NCI-H2107 (cell line): Measurements from ENCODE around the gene HIPK4.
"Not testable (repeated sequence)": the region's sequence is repeated elsewhere in the genome, so short reads cannot be mapped to it uniquely, and the experiment has no call there.

ENCODE experiments used
- DNase-seq: peaks from one replicate; lab custom pipeline; 2025; lab: John Stamatoyannopoulos, UW

The HIPK4 gene, protein sequence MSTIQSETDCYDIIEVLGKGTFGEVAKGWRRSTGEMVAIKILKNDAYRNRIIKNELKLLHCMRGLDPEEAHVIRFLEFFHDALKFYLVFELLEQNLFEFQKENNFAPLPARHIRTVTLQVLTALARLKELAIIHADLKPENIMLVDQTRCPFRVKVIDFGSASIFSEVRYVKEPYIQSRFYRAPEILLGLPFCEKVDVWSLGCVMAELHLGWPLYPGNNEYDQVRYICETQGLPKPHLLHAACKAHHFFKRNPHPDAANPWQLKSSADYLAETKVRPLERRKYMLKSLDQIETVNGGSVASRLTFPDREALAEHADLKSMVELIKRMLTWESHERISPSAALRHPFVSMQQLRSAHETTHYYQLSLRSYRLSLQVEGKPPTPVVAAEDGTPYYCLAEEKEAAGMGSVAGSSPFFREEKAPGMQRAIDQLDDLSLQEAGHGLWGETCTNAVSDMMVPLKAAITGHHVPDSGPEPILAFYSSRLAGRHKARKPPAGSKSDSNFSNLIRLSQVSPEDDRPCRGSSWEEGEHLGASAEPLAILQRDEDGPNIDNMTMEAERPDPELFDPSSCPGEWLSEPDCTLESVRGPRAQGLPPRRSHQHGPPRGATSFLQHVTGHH

DNA sequence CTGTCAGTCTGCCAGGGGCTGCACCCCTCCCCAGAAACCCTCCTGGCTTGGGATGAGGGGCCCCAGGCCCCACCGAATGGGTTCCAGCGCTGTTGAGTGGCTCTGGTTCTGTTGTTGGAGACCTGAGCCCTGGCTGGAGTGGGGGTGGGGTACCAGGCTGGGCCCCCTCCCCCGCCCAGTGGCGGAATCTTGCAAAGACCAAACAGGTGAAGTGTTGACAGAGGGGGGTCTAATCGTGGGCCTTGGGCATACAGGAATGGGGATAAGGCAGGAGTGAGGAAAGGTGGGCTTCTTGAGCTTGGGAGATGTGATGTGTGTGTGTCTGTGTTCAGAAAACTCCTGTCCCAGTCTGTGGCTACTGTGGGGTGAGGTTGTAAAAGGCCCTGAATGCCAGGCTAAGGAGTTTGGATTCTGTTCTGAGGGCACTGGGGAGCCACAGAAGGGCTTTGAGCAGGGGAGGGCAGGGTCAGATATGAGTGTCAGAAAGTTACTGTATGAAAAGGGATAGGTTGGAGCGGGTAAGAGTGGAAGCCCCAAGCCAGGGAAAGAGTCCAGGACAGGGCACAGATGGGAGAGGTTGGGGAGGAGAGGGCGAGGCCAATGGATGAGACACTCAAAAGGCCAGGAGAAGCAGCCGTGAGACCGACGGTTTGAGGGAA, at the start of gene HIPK4:
HIPK4 (minus strand) TSS at position 98 of the 659 bp plus-strand sequence. CDS start 279 bp downstream, outside the sequence.
- no peak for DNase-seq

DNA sequence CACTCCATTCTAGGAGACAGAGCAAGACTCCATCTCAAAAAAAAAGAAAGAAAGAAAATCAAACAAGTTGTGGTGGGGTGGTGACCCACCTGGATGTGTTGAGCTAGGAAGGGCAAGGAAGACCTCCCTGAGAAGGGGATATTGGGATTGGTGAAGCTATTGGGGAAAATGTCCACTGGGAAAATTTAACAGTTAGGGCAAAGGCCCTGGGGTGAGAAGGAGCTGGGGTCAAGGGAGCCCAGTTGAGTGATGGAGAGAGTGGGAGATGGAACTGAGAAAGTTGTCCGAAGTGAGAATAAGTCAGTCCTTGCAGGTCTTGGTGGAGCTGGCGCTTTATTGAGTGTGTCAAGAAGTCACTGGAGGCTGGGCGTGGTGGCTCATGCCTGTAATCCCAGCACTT, 48.3 kb upstream of the HIPK4 start:
- DNase-seq = no peak

DNA sequence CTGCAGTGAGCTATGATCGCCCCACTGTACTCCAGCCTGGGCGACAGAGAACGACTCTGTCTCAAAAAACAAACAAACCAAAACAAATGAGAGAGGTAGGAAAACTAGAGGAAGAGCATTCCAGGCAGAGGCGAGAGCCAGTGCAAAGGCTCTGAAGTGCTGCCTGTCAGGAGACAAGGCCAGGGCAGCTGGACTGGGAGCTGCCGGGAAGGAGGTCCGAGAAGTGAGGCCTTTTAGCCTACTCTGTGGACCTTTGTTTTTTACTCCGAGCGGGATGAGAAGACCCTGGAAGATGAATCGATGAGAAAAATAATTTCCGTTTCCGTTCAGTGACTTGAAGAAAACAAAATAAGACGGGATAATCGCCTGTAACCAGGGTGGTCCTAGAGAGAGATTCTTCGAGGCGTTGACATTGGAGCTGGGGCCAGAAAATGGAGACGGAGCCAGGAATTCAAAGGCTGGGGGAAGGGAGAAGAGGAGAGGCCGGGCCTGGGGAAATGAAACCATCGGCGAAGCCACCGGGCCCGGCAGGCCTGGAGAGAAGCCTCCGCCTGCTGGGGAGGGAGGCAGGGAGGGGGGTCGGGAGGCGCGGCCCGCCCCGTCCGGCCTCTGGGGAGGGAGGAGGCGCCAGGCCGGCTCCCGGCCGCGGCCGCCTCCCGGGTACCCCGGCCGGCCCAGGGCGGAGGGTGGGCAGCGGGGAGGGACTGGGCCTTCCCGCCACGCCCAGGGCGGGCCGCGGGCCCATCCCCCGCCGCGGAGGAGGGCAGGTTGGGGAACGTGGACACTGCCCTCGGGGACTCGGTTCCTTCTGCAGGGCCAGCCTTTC, 43.6 kb upstream of the HIPK4 start:
- DNase-seq = peak; percentile 61

DNA sequence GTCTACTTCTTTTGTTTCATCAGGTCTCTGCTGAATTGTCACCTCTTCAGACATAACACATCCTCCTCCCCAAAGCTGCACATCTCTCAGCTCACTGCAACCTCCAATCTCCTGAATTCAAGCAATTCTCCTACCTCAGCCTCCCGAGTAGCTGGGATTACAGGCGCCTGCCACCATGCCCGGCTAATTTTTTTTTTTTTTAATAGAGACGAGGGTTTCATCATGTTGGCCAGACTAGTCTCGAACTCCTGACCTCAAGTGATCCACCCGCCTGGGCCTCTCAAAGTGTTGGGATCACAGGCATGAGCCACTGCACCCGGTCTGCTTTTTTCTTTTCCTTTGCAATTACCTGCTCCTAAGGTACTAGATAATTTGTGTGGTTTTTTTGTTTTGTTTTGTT, 42.8 kb upstream of the HIPK4 start:
- DNase-seq = not testable (repeated sequence)

DNA sequence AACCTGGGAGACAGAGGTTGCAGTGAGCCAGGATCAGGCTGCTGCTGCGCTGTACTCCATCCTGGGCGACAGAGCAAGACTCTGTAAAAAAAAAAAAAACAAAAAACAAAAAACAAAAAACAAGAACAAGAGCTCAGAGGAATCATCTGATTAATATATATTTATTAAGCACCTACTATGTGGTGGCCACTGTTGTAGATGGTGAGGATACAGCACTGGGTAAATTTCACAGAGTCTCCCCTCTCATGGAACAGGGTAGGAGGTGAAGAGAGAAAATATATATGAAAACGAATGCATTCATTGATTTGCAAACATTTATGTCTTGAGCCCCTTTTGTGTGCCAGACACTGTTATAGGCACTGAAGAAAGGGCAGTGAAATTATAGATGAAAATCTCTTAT, 41.7 kb upstream of the HIPK4 start:
- DNase-seq = no peak

DNA sequence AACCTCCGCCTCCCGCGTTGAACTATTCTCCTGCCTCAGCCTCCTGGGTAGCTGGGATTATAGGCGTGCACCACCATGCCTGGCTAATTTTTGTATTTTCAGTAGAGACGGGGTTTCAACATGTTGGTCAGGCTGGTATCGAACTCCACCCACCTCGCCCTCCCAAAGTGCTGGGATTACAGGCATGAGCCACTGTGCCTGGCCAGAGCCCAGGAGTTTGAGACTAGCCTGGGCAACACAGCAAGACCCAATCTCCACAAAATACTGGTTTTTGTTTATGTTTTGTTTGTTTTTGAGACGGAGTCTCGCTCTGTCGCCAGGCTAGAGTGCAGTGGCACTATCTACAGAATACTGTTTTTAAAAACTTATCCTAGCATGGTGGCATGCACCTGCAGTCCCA, 40.3 kb upstream of the HIPK4 start:
- not testable (repeated sequence) for DNase-seq

DNA sequence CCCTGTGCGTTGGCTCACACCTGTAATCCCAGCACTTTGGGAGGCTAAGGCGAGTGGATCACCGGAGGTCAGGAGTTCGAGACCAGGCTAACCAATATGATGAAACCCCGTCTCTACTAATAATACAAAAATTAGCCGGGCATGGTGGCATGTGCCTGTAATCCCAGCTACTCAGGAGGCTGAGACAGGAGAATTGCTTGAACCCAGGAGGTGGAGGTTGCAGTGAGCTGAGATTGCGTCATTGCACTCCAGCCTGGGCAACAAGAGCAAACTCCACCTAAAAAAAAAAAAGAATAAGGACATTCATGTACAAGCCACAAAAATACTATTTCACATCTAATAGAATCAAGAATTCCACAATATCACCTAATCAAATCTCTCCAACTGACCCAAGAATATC, 38.2 kb upstream of the HIPK4 start:
- not testable (repeated sequence) for DNase-seq

DNA sequence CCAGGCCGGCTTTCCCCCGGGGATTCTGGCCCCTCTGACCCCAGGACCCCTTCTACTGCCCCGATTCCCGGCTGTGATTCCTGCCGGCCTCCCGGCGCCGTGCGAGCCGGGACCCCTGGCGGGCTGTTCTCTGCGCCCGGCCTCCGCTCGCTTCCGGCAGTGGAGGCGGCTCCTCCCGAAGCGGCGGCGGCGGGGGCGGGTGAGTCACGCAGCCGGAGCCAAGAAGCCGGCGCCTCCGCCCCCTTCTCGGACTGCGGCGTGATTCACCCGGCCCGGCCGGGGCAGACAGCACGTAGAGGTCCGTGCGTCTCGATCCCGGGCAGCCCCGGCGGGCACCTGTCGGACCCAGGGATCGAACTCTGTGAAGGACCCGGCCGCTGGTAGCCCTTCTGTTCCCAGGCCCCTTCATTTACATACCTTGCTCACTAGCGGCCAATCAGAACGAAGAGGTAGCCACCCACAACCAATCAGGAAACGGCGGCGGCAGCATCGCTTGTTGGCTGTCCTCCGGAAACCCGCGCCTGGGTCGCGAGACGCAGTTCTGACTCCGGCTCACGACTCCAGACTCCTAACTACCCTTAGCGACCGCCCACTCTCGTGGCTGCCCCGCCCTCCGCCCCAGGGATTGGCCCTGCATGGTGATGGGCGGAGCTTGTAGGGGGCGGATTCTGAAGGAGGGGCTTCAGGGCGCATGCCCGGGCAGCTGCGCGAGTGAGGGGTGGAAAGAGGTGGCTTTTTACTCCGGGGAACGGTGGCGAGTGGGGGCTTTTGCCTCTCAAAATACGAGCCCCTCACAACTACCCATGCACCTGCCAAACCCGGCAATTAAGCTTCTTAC, 35.7 kb upstream of the HIPK4 start, which contains the start of gene SERTAD1:
SERTAD1 (minus strand) TSS at position 543 of the 838 bp plus-strand sequence. CDS start 2,446 bp downstream, outside the sequence.
- DNase-seq = peak; percentile 97

DNA sequence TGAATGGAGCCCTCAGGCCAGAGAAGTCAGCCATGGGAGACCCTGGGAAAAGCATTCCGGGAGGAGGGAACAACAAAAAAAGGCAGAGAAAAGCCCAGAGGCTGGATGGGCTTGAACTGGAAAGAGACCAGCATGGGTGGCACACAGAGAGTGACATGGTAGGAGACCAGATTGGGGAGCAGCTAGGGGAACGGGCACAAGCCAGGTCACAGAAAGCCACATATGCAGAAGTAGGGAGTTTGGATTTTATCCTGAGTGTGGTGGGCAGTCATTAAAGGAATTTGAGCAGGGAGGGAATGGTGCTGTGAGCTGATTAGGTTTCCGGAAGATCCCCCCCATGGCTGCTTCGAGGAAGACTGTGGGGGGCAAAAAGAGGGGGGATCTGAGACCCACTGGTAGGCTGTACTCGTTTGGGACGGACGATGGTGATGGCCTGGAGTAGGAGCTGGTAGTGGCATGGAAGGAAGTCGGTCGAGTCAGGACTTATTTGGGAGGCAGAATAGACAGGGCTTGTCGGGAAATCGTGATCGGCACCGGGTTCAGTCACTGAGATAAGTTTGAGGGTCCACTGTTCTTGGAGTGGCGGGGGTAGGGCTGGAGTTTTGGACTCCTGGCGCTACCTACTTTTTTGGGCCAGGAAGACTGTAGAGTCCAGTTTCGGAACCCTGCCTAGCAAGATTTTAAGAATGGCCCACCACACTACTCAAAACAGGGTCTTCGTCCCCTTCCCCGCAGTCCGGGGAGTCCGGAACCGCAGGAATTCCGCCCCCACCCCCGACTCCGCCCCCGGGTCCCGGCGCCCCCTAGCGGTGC, 34.9 kb upstream of the HIPK4 start:
- no peak for DNase-seq

DNA sequence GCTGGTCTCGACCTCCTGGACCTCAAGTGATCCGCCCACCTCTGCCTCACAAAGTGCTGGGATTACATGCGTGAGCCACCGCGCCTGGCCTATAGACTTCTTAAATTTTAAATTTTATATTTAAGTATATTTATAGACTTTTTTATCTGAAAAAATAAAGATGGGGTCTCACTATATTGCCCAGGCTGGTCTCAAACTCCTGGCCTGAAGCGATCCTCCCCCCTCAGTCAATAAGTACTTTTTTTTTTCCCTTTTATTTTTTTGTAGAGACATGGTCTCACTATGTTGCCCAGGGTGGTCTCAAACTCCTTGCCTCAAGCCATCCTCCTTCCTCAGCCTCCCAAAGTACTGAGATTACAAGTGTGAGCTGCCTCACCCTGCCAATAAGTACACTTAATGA, 34.0 kb upstream of the HIPK4 start:
- no peak for DNase-seq

DNA sequence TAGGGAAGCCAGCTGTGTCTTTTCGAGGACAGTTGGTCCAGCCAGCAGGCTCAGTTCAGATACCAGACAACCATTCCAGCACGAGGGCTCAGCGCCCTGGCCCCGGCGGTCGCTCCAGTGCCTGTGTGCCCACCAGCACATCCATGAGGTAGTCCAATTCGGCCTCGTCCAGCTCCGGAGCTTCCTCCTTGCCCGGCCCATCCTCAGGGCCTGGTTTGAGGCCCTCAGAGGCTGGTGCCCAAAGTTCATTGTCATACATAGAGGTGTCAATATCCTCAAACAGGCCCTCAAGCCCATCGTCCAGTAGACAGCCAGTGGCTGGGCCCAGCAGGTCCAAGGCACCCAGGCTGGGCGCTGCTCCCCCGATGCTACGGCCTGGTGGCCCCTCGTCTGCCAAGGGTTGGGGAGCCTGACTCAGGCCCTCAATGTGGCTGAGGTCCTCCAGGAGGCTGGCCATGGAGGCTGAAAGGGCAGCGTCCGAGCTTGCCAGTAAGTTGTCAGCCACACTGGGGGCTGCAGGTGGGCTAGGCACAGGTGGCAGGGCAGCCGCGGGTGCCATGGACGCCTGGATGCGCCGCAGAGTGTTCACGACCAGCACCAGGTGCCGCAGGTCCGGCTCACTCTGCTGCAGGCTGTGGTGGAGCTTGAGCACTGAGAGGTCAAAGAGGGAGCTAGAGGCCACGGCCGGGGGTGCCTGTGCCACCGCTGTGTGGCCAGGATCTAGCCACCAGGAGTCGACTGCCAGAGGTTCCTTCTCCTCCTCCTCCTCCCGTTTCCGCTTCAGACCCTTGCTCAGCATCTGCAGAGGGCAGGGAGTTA, 33.0 kb upstream of the HIPK4 start:
- DNase-seq = no peak

DNA sequence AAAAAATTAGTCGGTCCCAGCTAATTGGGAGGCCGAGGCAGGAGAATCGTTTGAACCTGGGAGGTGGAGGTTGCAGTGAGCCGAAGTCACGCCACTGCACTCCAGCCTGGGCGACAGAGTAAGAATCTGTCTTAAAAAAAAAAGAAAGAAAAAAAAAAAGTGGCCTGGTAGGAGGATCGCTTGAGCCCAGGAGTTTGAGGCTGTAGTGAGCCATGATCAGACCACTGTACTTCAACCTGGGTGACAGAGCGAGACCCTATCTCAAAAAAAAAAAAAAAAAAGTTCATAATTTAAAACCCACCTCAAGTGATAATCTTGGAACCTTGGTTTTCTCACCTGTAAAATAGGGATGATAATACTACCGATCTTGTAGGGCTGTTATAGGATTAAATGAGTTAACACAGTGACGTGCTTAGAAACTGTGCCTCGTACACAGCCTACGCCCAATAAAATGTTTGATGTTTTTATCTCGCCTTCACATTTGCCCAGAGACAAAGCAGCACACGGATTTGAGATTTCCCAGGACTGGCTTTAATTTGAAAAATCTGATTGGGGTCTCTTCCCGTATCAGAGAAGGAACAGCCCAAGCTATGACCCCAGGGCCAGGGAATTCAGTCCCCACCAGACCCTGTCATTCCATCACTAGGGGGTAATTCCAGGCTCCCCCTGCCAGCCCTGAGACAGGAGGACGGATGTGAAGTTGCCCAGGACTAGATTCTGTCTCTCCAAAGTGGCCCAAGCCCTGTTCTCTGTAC, 32.2 kb upstream of the HIPK4 start:
- DNase-seq = no peak

DNA sequence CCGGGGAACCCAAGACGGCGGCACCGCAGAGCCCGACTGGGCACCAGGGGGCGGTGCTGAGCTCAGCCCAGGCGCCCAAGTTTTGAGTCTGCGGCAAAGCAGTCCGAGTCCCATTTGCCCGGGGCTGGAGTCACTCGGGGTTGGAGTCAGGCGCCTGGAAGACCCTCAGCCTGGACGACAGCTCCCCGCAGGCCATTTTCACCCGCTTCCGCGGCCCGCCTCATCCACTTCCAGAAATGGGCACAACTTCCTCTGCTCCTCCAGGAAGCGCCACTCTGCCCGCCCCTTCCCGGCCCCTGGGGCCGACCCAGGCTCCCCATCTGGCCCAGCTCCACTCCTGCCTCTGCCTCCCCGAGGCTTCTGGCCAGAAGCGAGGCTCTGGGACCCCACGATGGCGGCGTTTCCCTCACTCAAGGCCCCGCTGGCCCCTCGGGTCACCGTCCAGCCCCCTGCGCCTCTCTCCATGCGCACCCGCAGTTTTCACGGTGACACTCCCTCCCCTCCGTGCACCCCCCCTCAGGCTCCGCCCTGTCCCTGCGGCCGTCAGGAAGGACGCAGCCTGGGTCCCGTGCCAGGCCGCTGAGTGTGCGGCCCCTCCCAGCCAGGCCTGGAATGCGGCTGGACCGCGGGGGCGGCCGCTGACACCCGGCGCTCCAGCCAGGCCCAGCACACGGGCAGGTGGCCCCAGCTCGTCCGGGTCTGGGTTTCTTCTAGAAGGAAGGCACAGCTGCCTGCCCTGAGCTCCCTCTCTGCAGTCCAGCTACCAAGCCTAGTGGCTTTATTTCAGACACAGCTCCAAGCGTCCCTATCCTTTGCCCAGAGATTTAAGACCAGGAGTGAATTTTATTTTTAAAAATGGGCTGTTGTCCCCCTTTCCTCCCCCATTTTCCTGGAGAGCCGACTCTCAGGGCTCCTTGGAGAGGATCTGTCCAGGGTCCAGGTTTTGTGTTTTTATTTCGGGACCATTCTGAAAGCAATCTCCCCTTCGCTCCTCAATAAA, 31.1 kb upstream of the HIPK4 start:
- DNase-seq = no peak

DNA sequence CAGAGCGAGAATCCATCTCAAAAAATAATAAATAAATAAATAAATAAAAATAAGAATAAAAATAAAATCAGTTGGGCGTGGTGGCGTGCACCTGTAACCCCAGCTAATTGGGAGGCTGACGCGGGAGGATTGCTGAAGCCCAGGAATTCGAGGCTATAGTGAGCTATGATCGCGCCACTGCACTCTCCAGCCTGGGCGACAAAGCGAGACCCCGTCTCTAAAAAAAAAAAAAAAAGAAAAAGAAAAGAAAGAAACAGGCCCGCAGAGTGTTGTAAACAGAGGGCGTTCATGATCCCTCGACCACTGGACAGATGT, 30.4 kb upstream of the HIPK4 start:
- DNase-seq = no peak

DNA sequence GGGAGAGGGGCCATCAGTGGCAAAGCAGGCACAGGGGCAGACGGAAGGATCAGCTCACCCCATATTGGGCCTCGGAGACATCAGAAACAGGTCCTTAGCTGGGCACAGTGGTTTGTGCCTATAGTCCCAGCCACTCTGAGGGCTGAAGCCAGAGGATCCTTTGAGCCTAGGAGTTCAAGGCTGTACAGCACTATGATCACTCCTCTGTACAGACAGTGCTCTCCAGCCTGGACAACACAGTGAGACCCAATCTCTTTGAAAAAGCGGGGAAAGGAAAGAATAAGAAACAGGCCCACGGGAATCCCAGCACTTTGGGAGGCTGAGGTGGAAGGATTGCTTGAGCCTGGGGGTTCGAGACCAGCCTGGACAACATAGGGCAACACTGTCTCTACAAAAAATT, 29.8 kb upstream of the HIPK4 start:
- no peak for DNase-seq

DNA sequence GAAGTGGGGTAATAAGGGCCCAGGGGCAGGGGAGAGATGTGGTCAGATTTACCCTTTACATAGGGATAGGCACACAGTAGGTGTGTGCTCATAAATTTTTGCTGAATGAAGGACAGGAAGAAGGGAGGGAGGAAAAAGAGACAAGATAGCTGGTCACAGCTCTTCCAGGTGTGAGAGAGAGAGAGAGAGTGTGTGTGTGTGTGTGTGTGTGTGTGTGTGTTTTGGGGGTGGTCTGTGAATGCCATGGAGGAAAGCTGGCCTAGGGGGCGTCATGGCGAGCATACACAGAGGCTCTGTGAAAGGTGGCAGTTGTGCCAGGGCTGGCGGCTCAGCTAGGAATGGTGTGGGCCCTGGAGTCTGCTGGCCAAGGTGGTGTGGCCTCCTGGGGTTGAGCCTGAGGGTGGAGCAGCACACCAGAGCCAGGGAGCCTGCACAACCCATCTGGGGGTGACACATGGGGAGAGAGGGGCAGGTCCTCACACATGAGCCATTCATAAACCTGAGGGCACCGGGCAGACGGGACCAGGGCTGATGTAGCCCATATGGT, 29.2 kb upstream of the HIPK4 start:
- no peak for DNase-seq

DNA sequence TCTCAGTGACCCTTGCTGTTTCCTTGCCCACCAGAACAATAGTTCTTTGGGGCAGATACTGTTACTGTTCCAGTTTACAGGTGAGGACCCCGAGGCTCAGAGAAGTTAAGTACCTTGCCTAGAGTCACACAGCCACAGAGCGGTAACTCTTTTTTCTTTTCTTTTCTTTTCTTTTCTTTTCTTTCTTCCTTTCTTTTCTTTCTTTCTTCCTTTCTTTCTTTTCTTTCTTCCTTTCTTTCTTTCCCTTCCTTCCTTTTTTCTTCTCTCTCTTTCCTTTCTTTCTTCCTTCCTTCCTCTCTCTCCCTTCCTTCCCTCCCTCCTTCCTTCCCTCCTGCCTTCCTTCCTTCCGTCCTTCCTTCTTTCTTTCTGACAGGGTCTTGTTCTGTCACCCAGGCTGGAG, 28.1 kb upstream of the HIPK4 start:
- DNase-seq = no peak
